ENCODE data around the gene EAF1.

GRCh38 chr3:15439476-15439875 is 12.1 kb downstream of the EAF1 start:
- TF ChIP-seq CTCF (IDR thresholded peaks at IDR 0.05) = no peak
- no peak for TF ChIP-seq POLR2A (IDR thresholded peaks at IDR 0.05)
